IMR-90 (cell line): ENCODE measurements around the gene TUSC2. TPM values are rescaled to one million over a fixed set of nuclear protein-coding genes. Genes with fewer than 3 reads are reported as not detected.

Source experiments
- FOS ChIP-seq: fragments of 150-350 bp; IDR thresholded peaks from 2 replicates; pipeline ENCODE4 v1.6.1; 2016; ENCODE audit warnings: low read depth, low read length
- NFE2L2 ChIP-seq: fragments of 150-350 bp; IDR thresholded peaks from 2 replicates; pipeline ENCODE4 v1.6.1; 2016; ENCODE audit warnings: low read depth, mild to moderate bottlenecking, low read length
- RCOR1 ChIP-seq: IDR thresholded peaks from 2 replicates; pipeline ENCODE4 v1.6.1; 2012; ENCODE audit warnings: mild to moderate bottlenecking, low read length, improper control_type of control experiment; ENCODE audit not compliant: insufficient replicate concordance
- SMC3 ChIP-seq: fragments of 150-350 bp; IDR thresholded peaks from 2 replicates; pipeline ENCODE4 v1.6.1; 2016; ENCODE audit warnings: low read depth, mild to moderate bottlenecking, antibody characterized with exemption, low read length, moderate library complexity
- polyA plus RNA-seq, 3 experiments: library from polyadenylated mRNA; depleted of rRNA; stranded (reverse); fragments of >200 nt; gene quantifications; 2 replicates each; pipeline ENCODE4 v1.2.3, GENCODE V29; 2012; ENCODE audit warnings: low replicate concordance in 1 of 3
- total RNA-seq: library from RNA; depleted of rRNA; stranded (reverse); fragments of >200 nt; gene quantifications from 2 replicates; pipeline ENCODE4 v1.2.3, GENCODE V29; 2012
- TF ChIP-seq, protein P1 (sequence below): fragments of 150-350 bp; IDR thresholded peaks from 2 replicates; pipeline ENCODE4 v1.6.1; 2017; ENCODE audit warnings: mild to moderate bottlenecking, antibody characterized with exemption, low read length, low read depth

TUSC2 gene
- total and polyA plus RNA-seq, 2 of the 4 experiments (the other 2 are of a cell fraction), result 13.4 to 24.0 TPM

DNA sequence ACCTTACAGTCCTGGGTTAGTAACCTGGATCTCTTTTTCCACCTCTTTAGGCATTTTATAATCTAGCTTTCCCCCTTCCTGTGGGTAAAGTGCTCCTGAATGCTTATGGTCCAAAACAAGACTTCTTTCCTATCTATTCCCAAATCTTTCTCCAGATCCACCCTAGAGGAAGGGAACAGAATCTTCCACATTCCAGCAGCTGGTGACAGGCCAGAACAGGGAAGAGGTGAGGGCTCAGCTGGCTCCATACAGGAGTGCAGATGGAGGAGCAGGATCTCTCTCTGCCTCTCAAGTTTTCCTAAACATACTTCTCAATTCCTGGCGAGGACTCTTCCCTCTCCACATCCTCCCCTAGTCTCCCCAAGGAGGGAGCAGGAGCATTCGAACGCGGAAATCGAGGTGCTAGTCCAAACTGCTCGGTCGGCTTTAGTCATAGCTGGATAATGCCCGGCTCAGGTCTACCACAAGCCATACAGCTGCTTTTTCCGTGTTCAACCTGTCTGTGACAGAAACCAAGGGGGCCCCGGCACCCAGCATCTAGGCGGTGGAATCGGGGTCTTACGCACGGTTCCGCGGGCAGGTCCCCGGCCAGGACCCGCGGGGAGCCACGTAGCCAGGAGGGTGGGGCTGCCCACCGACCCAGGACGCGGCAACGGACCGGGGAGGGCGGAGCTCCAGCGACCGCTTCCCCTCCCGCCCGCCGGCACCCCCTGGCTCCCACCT lies 8.6 kb upstream of the TUSC2 start (continued):
- TF ChIP-seq SMC3 (no peak), FOS (no peak), RCOR1 (no peak), NFE2L2 (no peak)
- TF ChIP-seq, protein P1, sequence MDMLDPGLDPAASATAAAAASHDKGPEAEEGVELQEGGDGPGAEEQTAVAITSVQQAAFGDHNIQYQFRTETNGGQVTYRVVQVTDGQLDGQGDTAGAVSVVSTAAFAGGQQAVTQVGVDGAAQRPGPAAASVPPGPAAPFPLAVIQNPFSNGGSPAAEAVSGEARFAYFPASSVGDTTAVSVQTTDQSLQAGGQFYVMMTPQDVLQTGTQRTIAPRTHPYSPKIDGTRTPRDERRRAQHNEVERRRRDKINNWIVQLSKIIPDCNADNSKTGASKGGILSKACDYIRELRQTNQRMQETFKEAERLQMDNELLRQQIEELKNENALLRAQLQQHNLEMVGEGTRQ, result no peak
